Muscle layer of colon (tissue), 2 donors: ENCODE measurements around the gene GINS2.

Experiments used
- H3K27ac ChIP-seq: one replicate; pipeline ENCODE4 v1.7.0; 2013; ENCODE audit warnings: low read depth, mild to moderate bottlenecking, low read length, moderate library complexity
- H3K27me3 ChIP-seq, 2 donors: one replicate each; pipeline ENCODE4 v1.7.0; 2013; ENCODE audit warnings: low read length in 2 of 2, mild to moderate bottlenecking in 2 of 2; ENCODE audit not compliant: insufficient read depth in 2 of 2, control insufficient read depth in 1 of 2
- H3K36me3 ChIP-seq: one replicate; pipeline ENCODE4 v1.7.0; 2013; ENCODE audit warnings: mild to moderate bottlenecking, low read length; ENCODE audit not compliant: insufficient read depth
- H3K4me1 ChIP-seq: one replicate; pipeline ENCODE4 v1.7.0; 2013; ENCODE audit warnings: mild to moderate bottlenecking, low read length; ENCODE audit not compliant: insufficient read depth
- H3K4me3 ChIP-seq, 2 donors: one replicate each; pipeline ENCODE4 v1.7.0; 2013; ENCODE audit warnings: low read length in 2 of 2, low read depth in 1 of 2, mild to moderate bottlenecking in 1 of 2, moderate library complexity in 1 of 2
- H3K9ac ChIP-seq: one replicate; pipeline ENCODE4 v1.7.0; 2013; ENCODE audit warnings: low read length
- H3K9me3 ChIP-seq: one replicate; pipeline ENCODE4 v1.7.0; 2013; ENCODE audit warnings: mild to moderate bottlenecking, low read length
- donor health status: abdominal sarcoma.
- donor health status: Adenocarcinoma of cecum.

The GINS2 gene

DNA sequence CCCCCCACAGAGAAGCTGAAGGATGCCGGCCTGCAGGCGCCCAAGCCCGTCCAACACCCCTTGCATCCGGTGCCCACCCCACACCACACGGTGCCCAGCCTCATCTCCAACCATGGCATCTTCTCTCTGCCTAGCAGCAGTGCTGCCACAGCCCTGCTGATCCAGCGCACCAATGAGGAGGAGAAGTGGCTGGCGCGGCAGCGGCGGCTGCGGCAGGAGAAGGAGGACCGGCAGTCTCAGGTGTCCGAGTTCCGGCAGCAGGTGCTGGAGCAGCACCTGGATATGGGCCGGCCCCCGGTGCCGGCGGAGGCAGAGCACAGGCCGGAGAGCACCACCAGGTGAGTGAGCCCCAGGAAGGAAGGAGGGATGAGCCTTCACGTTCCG lies 31.5 kb downstream of the GINS2 start:
- H3K9me3 ChIP-seq: no peaks in the 10 kb centered on the region
- H3K4me3 ChIP-seq: no peak overlapping the region
- peaks cover 65% of the 10 kb centered on the region for H3K36me3 ChIP-seq
- H3K27ac ChIP-seq: no peak overlapping the region
- peaks cover 20% of the 10 kb centered on the region for H3K4me1 ChIP-seq
- no peak overlapping the region for H3K9ac ChIP-seq
- no peaks in the 10 kb centered on the region for H3K27me3 ChIP-seq

DNA sequence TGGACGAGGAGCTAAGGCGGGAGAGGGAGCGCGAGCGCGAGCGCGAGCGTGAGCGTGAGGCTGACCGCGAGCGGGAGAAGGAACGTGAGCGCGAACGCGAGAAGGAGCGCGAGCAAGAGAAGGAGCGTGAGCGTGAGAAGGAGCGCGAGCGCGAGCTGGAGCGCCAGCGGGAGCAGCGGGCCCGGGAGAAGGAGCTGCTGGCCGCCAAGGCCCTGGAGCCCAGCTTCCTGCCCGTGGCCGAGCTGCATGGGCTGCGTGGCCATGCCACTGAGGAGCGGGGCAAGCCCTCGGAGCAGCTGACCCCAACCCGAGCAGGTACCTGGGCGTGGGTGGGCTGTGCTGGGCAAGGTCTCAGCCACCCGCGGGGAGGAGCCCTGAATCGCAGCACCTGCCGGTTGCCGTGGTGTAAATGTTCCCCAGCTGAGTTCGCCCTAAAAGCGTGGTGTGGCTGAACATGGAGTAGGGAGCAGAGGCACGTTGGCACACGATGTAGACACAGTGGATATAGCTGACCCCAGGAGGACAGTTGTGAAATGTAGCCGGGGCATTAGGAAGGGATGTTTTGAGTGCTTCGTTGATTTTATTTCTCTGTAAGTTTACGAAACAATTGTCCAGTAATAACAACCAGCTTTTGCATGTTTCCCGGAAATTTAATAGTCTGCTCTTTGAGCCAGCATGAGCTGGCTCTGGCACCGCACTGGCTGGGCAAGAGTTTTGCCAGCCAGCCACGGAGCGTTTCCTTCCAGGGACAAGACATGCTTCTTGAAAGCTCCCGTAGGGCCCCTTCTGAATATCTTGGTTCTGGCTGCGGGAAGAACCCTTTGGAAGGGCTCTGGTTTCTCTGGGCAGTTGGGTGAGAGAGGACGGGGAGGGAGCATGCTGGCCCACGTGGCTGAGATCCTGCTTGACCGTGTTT lies 32.1 kb downstream of the GINS2 start:
- Histone ChIP-seq H3K36me3 (peaks cover 59% of the 10 kb centered on the region), H3K27me3 (no peaks in the 10 kb centered on the region), H3K4me1 (peaks cover 26% of the 10 kb centered on the region), H3K9me3 (no peaks in the 10 kb centered on the region), H3K9ac (no peak overlapping the region), H3K4me3 (no peak overlapping the region), H3K27ac (no peak overlapping the region)

- Histone ChIP-seq H3K4me3 (no peak overlapping the region), H3K27ac (no peak overlapping the region), H3K9ac (no peak overlapping the region), H3K27me3 (no peaks in the 10 kb centered on the region), H3K36me3 (peaks cover 58% of the 10 kb centered on the region), H3K4me1 (peaks cover 32% of the 10 kb centered on the region), H3K9me3 (no peaks in the 10 kb centered on the region)
These were observed 33.3 kb downstream of the GINS2 start for GRCh38 chr16:85655216-85656129.

- Histone ChIP-seq H3K4me1 (peaks cover 32% of the 10 kb centered on the region), H3K27ac (no peak overlapping the region), H3K36me3 (peaks cover 64% of the 10 kb centered on the region)
These were observed 34.3 kb downstream of the GINS2 start for GRCh38 chr16:85654251-85655095.

GRCh38 chr16:85653290-85653891 lies 35.4 kb downstream of the GINS2 start:
- Histone ChIP-seq H3K36me3 (peaks cover 58% of the 10 kb centered on the region), H3K27me3 (no peaks in the 10 kb centered on the region), H3K9me3 (no peaks in the 10 kb centered on the region), H3K9ac (no peak overlapping the region), H3K4me1 (peaks cover 32% of the 10 kb centered on the region), H3K27ac (peak overlapping the region; percentile 56), H3K4me3 (no peak overlapping the region)

More at GRCh38 chr16:85654251-85655095, 34.3 kb downstream of the GINS2 start:
- Histone ChIP-seq H3K9me3 (no peaks in the 10 kb centered on the region), H3K4me3 (no peak overlapping the region), H3K9ac (no peak overlapping the region), H3K27me3 (no peaks in the 10 kb centered on the region)

DNA sequence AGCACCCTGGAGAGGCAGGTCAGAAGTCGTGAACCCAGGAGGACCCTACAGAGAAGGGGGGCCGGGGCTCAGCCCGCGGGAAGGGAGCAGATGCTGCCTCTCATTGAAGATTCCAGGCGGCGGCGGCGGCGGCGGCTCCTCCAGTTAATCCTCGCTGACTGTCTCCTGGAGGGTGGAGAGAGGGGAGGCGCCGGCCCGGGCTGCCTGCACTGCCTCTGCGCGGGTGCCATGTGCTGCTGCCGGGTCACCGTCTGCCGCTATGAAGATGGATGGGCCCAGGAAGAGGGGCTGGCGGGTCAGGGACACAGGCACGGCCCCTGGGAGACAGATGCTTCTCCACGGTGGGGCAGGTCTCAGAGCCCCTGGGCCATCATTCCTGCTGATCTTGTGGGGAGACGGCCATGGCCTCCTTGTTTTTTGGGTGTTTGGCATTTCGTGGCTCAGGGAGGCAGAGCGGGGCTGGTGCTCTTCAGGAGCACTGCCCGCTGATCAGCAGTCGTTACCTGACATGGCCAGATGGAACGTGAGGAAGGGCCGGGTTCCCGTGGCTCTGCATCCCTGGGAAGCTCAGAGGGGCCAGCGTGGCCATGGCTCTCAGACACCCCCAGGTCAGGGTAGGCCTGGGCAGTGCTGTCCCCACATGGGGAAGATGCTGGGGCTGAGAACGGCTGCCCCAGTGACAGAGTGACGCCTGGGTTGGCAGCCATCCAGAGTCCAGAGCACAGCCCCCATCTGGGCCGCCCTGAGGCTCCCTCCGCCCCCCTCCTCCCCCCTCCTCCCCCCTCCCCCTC lies 36.1 kb downstream of the GINS2 start:
- Histone ChIP-seq H3K27me3 (no peaks in the 10 kb centered on the region), H3K9me3 (no peaks in the 10 kb centered on the region), H3K4me3 (no peak overlapping the region), H3K4me1 (peaks cover 32% of the 10 kb centered on the region), H3K27ac (peak overlapping the region; percentile 67), H3K9ac (no peak overlapping the region), H3K36me3 (peaks cover 50% of the 10 kb centered on the region)

DNA sequence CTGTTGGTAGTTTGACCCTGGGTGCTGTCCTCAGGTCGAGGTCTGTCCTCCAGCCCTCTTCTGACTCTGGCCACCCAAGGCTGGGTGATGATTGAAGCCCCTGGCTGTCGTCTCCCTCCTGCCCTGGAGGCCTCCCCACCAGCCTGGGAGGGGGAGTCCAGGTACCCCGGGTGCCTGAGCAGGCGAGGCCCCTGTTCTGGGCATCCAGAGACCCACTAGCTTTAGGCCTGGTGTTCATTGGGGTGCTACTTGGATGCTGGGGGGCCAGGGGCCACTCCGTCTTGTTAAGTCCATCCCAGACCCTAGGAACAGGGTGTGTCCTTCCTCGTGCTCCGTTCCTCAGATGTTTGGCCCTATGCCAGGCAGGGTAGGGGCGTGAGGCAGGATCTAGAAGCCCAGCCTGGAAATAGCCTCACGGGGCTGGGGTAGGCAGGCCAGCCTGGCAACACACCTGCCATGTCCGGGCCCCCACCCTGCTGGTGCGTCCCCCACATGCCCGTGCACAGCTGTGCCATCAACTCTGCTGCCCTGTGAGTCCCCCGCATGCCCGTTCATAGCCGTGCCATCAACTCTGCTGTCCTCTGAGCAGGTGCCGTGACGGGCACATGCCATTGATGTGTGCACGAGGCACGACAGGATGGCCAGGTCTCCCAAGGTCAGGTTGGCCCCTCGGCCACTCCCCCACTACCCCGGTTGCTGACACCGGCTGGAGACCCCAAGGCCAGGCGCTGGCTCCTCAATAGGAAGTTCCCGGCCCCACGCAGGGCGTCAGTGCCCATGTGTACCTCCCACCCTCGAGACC lies 36.9 kb downstream of the GINS2 start:
- Histone ChIP-seq H3K27me3 (no peaks in the 10 kb centered on the region), H3K27ac (peak overlapping the region; percentile 67), H3K9me3 (no peaks in the 10 kb centered on the region), H3K4me1 (peaks cover 32% of the 10 kb centered on the region), H3K36me3 (peaks cover 43% of the 10 kb centered on the region), H3K4me3 (no peak overlapping the region), H3K9ac (no peak overlapping the region)

GRCh38 chr16:85650844-85651628 lies 37.7 kb downstream of the GINS2 start:
- Histone ChIP-seq H3K27ac (peak overlapping the region; percentile 41), H3K9ac (no peak overlapping the region), H3K4me3 (no peak overlapping the region), H3K36me3 (peaks cover 35% of the 10 kb centered on the region), H3K27me3 (no peaks in the 10 kb centered on the region), H3K9me3 (no peaks in the 10 kb centered on the region), H3K4me1 (peaks cover 32% of the 10 kb centered on the region)

GRCh38 chr16:85650135-85650843 lies 38.5 kb downstream of the GINS2 start:
- Histone ChIP-seq H3K9me3 (no peaks in the 10 kb centered on the region), H3K27me3 (no peaks in the 10 kb centered on the region), H3K4me1 (peaks cover 32% of the 10 kb centered on the region), H3K9ac (no peak overlapping the region), H3K36me3 (peaks cover 28% of the 10 kb centered on the region), H3K4me3 (no peak overlapping the region), H3K27ac (peak overlapping the region; percentile 23)
